ENCODE data around the gene LGALS7. TPM values are rescaled to one million over a fixed set of nuclear protein-coding genes. Genes with fewer than 3 reads are reported as not detected.
A peak's percentile ranks its signal among the peaks of the same experiment; 100 is the strongest.

The LGALS7 gene
- total and polyA plus RNA-seq, 7 experiments from 2014 or later = not detected

- POLR2A ChIA-PET = interaction anchor here (1.2 kb wide), 1 partner anchor 92 kb away, joined by 4 read pairs; no protein-coding TSS in a partner anchor
- Mint-ChIP-seq H3K36me3 (no peaks in the 10 kb centered on the region), H3K27me3 (peaks cover 0 to 1% (median 0%) of the 10 kb centered on the region in 5 donors), H3K4me1 (peaks cover 2 to 16% (median 7%) of the 10 kb centered on the region in 7 donors), H3K9me3 (peaks cover 0 to 3% (median 0%) of the 10 kb centered on the region in 11 donors), H3K27ac (no peak overlapping the region), H3K4me3 (no peak overlapping the region)
- Histone ChIP-seq H3K27ac (ENCODE audit: low read depth, low read length) (no peak overlapping the region), H3K9me3 (ENCODE audit: control insufficient read depth in 2 of 3, low read length in 3 of 3) (no peaks in the 10 kb centered on the region), H3K36me3 (ENCODE audit: control insufficient read depth in 2 of 3, insufficient read depth in 3 of 3, low read length in 3 of 3) (no peaks in the 10 kb centered on the region), H3K27me3 (ENCODE audit: control insufficient read depth in 2 of 2, insufficient read depth in 2 of 2, low read length in 2 of 2) (no peaks in the 10 kb centered on the region), H3K4me1 (ENCODE audit: control insufficient read depth in 2 of 2, insufficient read depth in 2 of 2, low read length in 2 of 2) (peaks cover 0 to 11% of the 10 kb centered on the region in 2 donors), H3K4me3 (ENCODE audit: low read length) (no peak overlapping the region)
- CTCF ChIA-PET = interaction anchor here (0.6 kb wide), 1 partner anchor 20 kb away, joined by 3 read pairs; no protein-coding TSS in a partner anchor
- DNase-seq = no peak
- ATAC-seq = no peak
- intact Hi-C loops (cut with micrococcal nuclease) = no loop called here
These were observed 30.4 kb downstream of the LGALS7 start for GRCh38 chr19:38742906-38743305.

- Mint-ChIP-seq H3K27me3 (peaks cover 0 to 6% (median 0%) of the 10 kb centered on the region in 5 donors), H3K9me3 (peaks cover 0 to 3% (median 0%) of the 10 kb centered on the region in 11 donors), H3K4me1 (peaks cover 7 to 21% (median 12%) of the 10 kb centered on the region in 7 donors), H3K36me3 (peaks cover 0 to 3% (median 0%) of the 10 kb centered on the region in 5 donors), H3K4me3 (no peak overlapping the region), H3K27ac (no peak overlapping the region)
- Histone ChIP-seq H3K4me1 (ENCODE audit: control insufficient read depth in 2 of 2, insufficient read depth in 2 of 2, low read length in 2 of 2) (peaks cover 0 to 12% of the 10 kb centered on the region in 2 donors), H3K27ac (ENCODE audit: low read depth, low read length) (no peak overlapping the region), H3K27me3 (ENCODE audit: control insufficient read depth in 2 of 2, insufficient read depth in 2 of 2, low read length in 2 of 2) (no peaks in the 10 kb centered on the region), H3K9me3 (ENCODE audit: control insufficient read depth in 2 of 3, low read length in 3 of 3) (no peaks in the 10 kb centered on the region), H3K36me3 (ENCODE audit: control insufficient read depth in 2 of 3, insufficient read depth in 3 of 3, low read length in 3 of 3) (no peaks in the 10 kb centered on the region), H3K4me3 (ENCODE audit: low read length) (no peak overlapping the region)
- ChIA-PET CTCF (interaction anchor here (0.6 kb wide), 1 partner anchor 19 kb away, joined by 3 read pairs; no protein-coding TSS in a partner anchor), POLR2A (interaction anchor here (1.2 kb wide), 1 partner anchor 92 kb away, joined by 4 read pairs; no protein-coding TSS in a partner anchor)
- intact Hi-C loops (cut with micrococcal nuclease) = no loop called here
- no peak for ATAC-seq
- no peak for DNase-seq
These were observed 31.0 kb downstream of the LGALS7 start for GRCh38 chr19:38742296-38742695.

GRCh38 chr19:38741670-38742069 lies 31.6 kb downstream of the LGALS7 start:
- no peaks in the 10 kb centered on the region for H3K27me3 ChIP-seq (ENCODE audit: control insufficient read depth in 2 of 2, insufficient read depth in 2 of 2, low read length in 2 of 2)
- H3K4me1 ChIP-seq (ENCODE audit: control insufficient read depth in 2 of 2, insufficient read depth in 2 of 2, low read length in 2 of 2) = peaks cover 0 to 12% of the 10 kb centered on the region in 2 donors
- peaks cover 7 to 25% (median 12%) of the 10 kb centered on the region in 7 donors for H3K4me1 Mint-ChIP-seq
- DNase-seq = no peak
- no peaks in the 10 kb centered on the region for H3K9me3 ChIP-seq (ENCODE audit: control insufficient read depth in 2 of 3, low read length in 3 of 3)
- intact Hi-C loops (cut with micrococcal nuclease) = no loop called here
- peaks cover 0 to 3% (median 0%) of the 10 kb centered on the region in 5 donors for H3K36me3 Mint-ChIP-seq
- H3K27me3 Mint-ChIP-seq = peaks cover 0 to 7% (median 0%) of the 10 kb centered on the region in 5 donors
- H3K27ac Mint-ChIP-seq = no peak overlapping the region
- H3K4me3 Mint-ChIP-seq = no peak overlapping the region
- H3K9me3 Mint-ChIP-seq = peaks cover 0 to 3% (median 0%) of the 10 kb centered on the region in 11 donors
- H3K4me3 ChIP-seq (ENCODE audit: low read length) = no peak overlapping the region
- POLR2A ChIA-PET = interaction anchor here (1.2 kb wide), 1 partner anchor 93 kb away, joined by 4 read pairs; no protein-coding TSS in a partner anchor
- ATAC-seq = no peak
- no peak overlapping the region for H3K27ac ChIP-seq (ENCODE audit: low read depth, low read length)
- CTCF ChIA-PET = interaction anchor here (0.6 kb wide), 1 partner anchor 15 kb away, joined by 3 read pairs; no protein-coding TSS in a partner anchor
- no peaks in the 10 kb centered on the region for H3K36me3 ChIP-seq (ENCODE audit: control insufficient read depth in 2 of 3, insufficient read depth in 3 of 3, low read length in 3 of 3)

GRCh38 chr19:38740932-38741331 lies 32.4 kb downstream of the LGALS7 start:
- Mint-ChIP-seq H3K27ac (no peak overlapping the region), H3K27me3 (peaks cover 0 to 10% (median 0%) of the 10 kb centered on the region in 5 donors), H3K9me3 (peaks cover 0 to 3% (median 0%) of the 10 kb centered on the region in 11 donors), H3K36me3 (peaks cover 0 to 3% (median 0%) of the 10 kb centered on the region in 5 donors), H3K4me3 (no peak overlapping the region), H3K4me1 (peaks cover 7 to 29% (median 12%) of the 10 kb centered on the region in 7 donors)
- Histone ChIP-seq H3K9me3 (ENCODE audit: control insufficient read depth in 2 of 3, low read length in 3 of 3) (no peaks in the 10 kb centered on the region), H3K36me3 (ENCODE audit: control insufficient read depth in 2 of 3, insufficient read depth in 3 of 3, low read length in 3 of 3) (no peaks in the 10 kb centered on the region), H3K27ac (ENCODE audit: low read depth, low read length) (no peak overlapping the region), H3K27me3 (ENCODE audit: control insufficient read depth in 2 of 2, insufficient read depth in 2 of 2, low read length in 2 of 2) (no peaks in the 10 kb centered on the region), H3K4me1 (ENCODE audit: control insufficient read depth in 2 of 2, insufficient read depth in 2 of 2, low read length in 2 of 2) (peaks cover 0 to 12% of the 10 kb centered on the region in 2 donors), H3K4me3 (ENCODE audit: low read length) (no peak overlapping the region)
- ATAC-seq (no peak), DNase-seq (no peak)
- POLR2A ChIA-PET = no interaction called here
- CTCF ChIA-PET = no interaction called here
- intact Hi-C loops (cut with micrococcal nuclease) = no loop called here

- Mint-ChIP-seq H3K4me1 (peaks cover 7 to 29% (median 14%) of the 10 kb centered on the region in 7 donors), H3K36me3 (peaks cover 0 to 3% (median 0%) of the 10 kb centered on the region in 5 donors), H3K27ac (no peak overlapping the region), H3K4me3 (no peak overlapping the region), H3K9me3 (peaks cover 0 to 3% (median 0%) of the 10 kb centered on the region in 11 donors), H3K27me3 (peaks cover 0 to 10% (median 0%) of the 10 kb centered on the region in 5 donors)
- no peak overlapping the region for H3K27ac ChIP-seq (ENCODE audit: low read depth, low read length)
- ChIA-PET POLR2A (interaction anchor here (0.7 kb wide), 2 partner anchors 106 to 109 kb away, joined by 3 to 4 read pairs; no protein-coding TSS in a partner anchor), CTCF (no interaction called here)
- H3K4me1 ChIP-seq (ENCODE audit: control insufficient read depth in 2 of 2, insufficient read depth in 2 of 2, low read length in 2 of 2) = peaks cover 2 to 13% of the 10 kb centered on the region in 2 donors
- DNase-seq (no peak), ATAC-seq (no peak)
- H3K4me3 ChIP-seq (ENCODE audit: low read length) = no peak overlapping the region
- H3K9me3 ChIP-seq (ENCODE audit: control insufficient read depth in 2 of 3, low read length in 3 of 3) = no peaks in the 10 kb centered on the region
- H3K27me3 ChIP-seq (ENCODE audit: control insufficient read depth in 2 of 2, insufficient read depth in 2 of 2, low read length in 2 of 2) = no peaks in the 10 kb centered on the region
- no peaks in the 10 kb centered on the region for H3K36me3 ChIP-seq (ENCODE audit: control insufficient read depth in 2 of 3, insufficient read depth in 3 of 3, low read length in 3 of 3)
- intact Hi-C loops (cut with micrococcal nuclease) = no loop called here
These were observed 33.1 kb downstream of the LGALS7 start for GRCh38 chr19:38740257-38740592.

- Mint-ChIP-seq H3K9me3 (peaks cover 0 to 5% (median 0%) of the 10 kb centered on the region in 11 donors), H3K27me3 (peaks cover 0 to 10% (median 0%) of the 10 kb centered on the region in 5 donors), H3K36me3 (peaks cover 0 to 3% (median 0%) of the 10 kb centered on the region in 5 donors), H3K27ac (peak overlapping the region in 2 of 9 donors; percentile 13 to 52), H3K4me1 (peaks cover 7 to 33% (median 20%) of the 10 kb centered on the region in 7 donors), H3K4me3 (peak overlapping the region in 2 of 10 donors; percentile 29 to 30)
- Histone ChIP-seq H3K4me3 (ENCODE audit: low read length) (no peak overlapping the region), H3K27ac (ENCODE audit: low read depth, low read length) (no peak overlapping the region), H3K36me3 (ENCODE audit: control insufficient read depth in 2 of 3, insufficient read depth in 3 of 3, low read length in 3 of 3) (no peaks in the 10 kb centered on the region), H3K27me3 (ENCODE audit: control insufficient read depth in 2 of 2, insufficient read depth in 2 of 2, low read length in 2 of 2) (no peaks in the 10 kb centered on the region), H3K4me1 (ENCODE audit: control insufficient read depth in 2 of 2, insufficient read depth in 2 of 2, low read length in 2 of 2) (peaks cover 8 to 19% of the 10 kb centered on the region in 2 donors), H3K9me3 (ENCODE audit: control insufficient read depth in 2 of 3, low read length in 3 of 3) (no peaks in the 10 kb centered on the region)
- ChIA-PET POLR2A (interaction anchor here (0.6 to 0.7 kb wide), 3 partner anchors 106 to 817 kb away, joined by 3 to 4 read pairs (median 3); no protein-coding TSS in a partner anchor), CTCF (no interaction called here)
- no peak for DNase-seq
- intact Hi-C loops (cut with micrococcal nuclease) = loop anchor here in 1 of 2 donors (5.0 kb wide), 1 partner anchor 92 kb away; the partner anchor contains the start of gene ACTN4
- ATAC-seq = no peak
These were observed 33.7 kb downstream of the LGALS7 start for GRCh38 chr19:38739440-38740256.
